ENCODE results near the gene TLR10.

Gene TLR10

GRCh38 chr4:38723114-38723513 lies 59.7 kb downstream of the TLR10 start:
- no peak for DNase-seq
